K562 (cell line): ENCODE results near the gene FXN. TPM values are rescaled to one million over a fixed set of nuclear protein-coding genes. Genes with fewer than 3 reads are reported as not detected.

Source experiments
- ATAC-seq: fragments of 200-7000 bp; cut with Tn5 transposase; 3 replicates; pipeline ENCODE4 v1.9.1; 2020; ENCODE audit warnings: moderate library complexity
- BruUV-seq: library from RNA; stranded (reverse); fragments of 400-500 nt; replicated peaks from 2 replicates; lab custom pipeline; 2021; lab: Mats Ljungman, UMichigan
- CTCF ChIA-PET: fragments of 300-600 bp; formaldehyde crosslinking; extraction: SDS; loops from one replicate; lab custom pipeline; 2021; ENCODE audit warnings: low intra/inter-chr PET ratio; lab: Yijun Ruan, JAX
- POLR2A ChIA-PET: fragments of 300-600, 350-650 bp; sonication (Branson Sonifier 250); formaldehyde crosslinking; extraction: SDS; loops from one replicate; lab custom pipeline; 2021; ENCODE audit warnings: antibody characterized with exemption, inconsistent platforms; lab: Yijun Ruan, JAX
- DNase-seq, 4 experiments: peaks; one replicate each; pipeline versions ENCODE4 v3.0.0 to v3.0.0-alpha.2; 2011 to 2018; ENCODE audit warnings: low spot score in 3 of 4, mixed read lengths in 3 of 4; ENCODE audit errors: extremely low read depth in 1 of 4
- FAIRE-seq: peaks from 2 replicates; lab custom pipeline; 2011; peaks lifted over from hg19 to GRCh38; lab: Jason Lieb, UNC
- H2AFZ ChIP-seq: 2 replicates; pipeline ENCODE4 v1.6.0; 2011; ENCODE audit warnings: low read depth, low read length, control low read depth, inconsistent platforms
- H3K27ac ChIP-seq: fragments of 200-600 bp; 3 replicates; pipeline ENCODE4 v1.8.0; 2011; ENCODE audit warnings: low read depth, mild to moderate bottlenecking, control low read depth, inconsistent platforms, low read length, moderate library complexity, mixed read lengths; ENCODE audit errors: extremely low read depth
- H3K27me3 ChIP-seq, 2 experiments: fragments of 300-600 bp in 1 of 2; 2 replicates in 1 of 2; 3 replicates in 1 of 2; pipeline versions ENCODE4 v1.6.0 to v1.8.0; 2011; ENCODE audit warnings: inconsistent platforms in 2 of 2, low read length in 2 of 2, mild to moderate bottlenecking in 1 of 2, mixed read lengths in 1 of 2, moderate library complexity in 1 of 2; ENCODE audit not compliant: control insufficient read depth in 2 of 2, insufficient read depth in 2 of 2
- H3K36me3 ChIP-seq: fragments of 300-600 bp; 3 replicates; pipeline ENCODE4 v1.8.0; 2011; ENCODE audit warnings: mild to moderate bottlenecking, low read length, inconsistent platforms; ENCODE audit not compliant: control insufficient read depth, insufficient read depth
- H3K4me1 ChIP-seq, 2 experiments: fragments of 200-600 bp in 1 of 2; replicated peaks in 1 of 2; 2 replicates in 1 of 2; 3 replicates in 1 of 2; pipeline versions ENCODE4 v1.5.1 to v1.8.0; 2011; ENCODE audit warnings: inconsistent platforms in 2 of 2, low read length in 2 of 2, mild to moderate bottlenecking in 1 of 2, mixed read lengths in 1 of 2, moderate library complexity in 1 of 2; ENCODE audit not compliant: control insufficient read depth in 2 of 2, insufficient read depth in 2 of 2
- H3K4me2 ChIP-seq: 2 replicates; pipeline ENCODE4 v1.6.1; 2011; ENCODE audit warnings: low read length, control low read depth, inconsistent platforms, mixed read lengths; ENCODE audit not compliant: insufficient read depth
- H3K4me3 ChIP-seq: fragments of 200-600 bp; sonication (generic), shearing (Covaris generic); 2 replicates; pipeline ENCODE4 v1.5.1; 2016; ENCODE audit warnings: control low read depth, inconsistent platforms
- H3K79me2 ChIP-seq: fragments of 200-600 bp; 3 replicates; pipeline ENCODE4 v1.8.0; 2011; ENCODE audit warnings: low read length, inconsistent platforms; ENCODE audit not compliant: control insufficient read depth, insufficient read depth
- H3K9ac ChIP-seq, 2 experiments: 2 replicates each; pipeline versions ENCODE4 v1.6.0 to v1.6.1; 2011; ENCODE audit warnings: low read depth in 2 of 2, low read length in 2 of 2, control low read depth in 1 of 2, inconsistent platforms in 1 of 2, mild to moderate bottlenecking in 1 of 2, mixed read lengths in 1 of 2; ENCODE audit not compliant: insufficient read depth in 1 of 2
- H3K9me1 ChIP-seq: one replicate; pipeline ENCODE4 v1.6.0; 2011; ENCODE audit warnings: inconsistent platforms, mild to moderate bottlenecking, low read length, moderate library complexity; ENCODE audit not compliant: control insufficient read depth, insufficient read depth
- H3K9me3 ChIP-seq: replicated peaks from 2 replicates; pipeline ENCODE4 v1.5.1; 2011; ENCODE audit warnings: low read depth, low read length, inconsistent platforms; ENCODE audit not compliant: control insufficient read depth, insufficient read depth
- H4K20me1 ChIP-seq: replicated peaks from 2 replicates; pipeline ENCODE4 v1.6.1; 2011; ENCODE audit warnings: low read length, inconsistent platforms, mixed read lengths; ENCODE audit not compliant: control insufficient read depth, insufficient read depth
- BHLHE40 ChIP-seq: IDR thresholded peaks from 2 replicates; pipeline ENCODE4 v1.6.1; 2011; ENCODE audit warnings: low read length, improper control_type of control experiment
- RBFOX2 ChIP-seq: fragments of 200-400 bp; formaldehyde crosslinking; IDR thresholded peaks from 2 replicates; pipeline ENCODE4 v1.6.1; 2017; ENCODE audit warnings: low read depth, mild to moderate bottlenecking, low read length, moderate library complexity
- YY1 ChIP-seq, 3 experiments: IDR thresholded peaks; 2 replicates each; pipeline ENCODE4 v1.6.1; 2011; ENCODE audit warnings: low read length in 2 of 3, mild to moderate bottlenecking in 2 of 3, moderate library complexity in 2 of 3, borderline replicate concordance in 1 of 3, control low read depth in 1 of 3, low read depth in 1 of 3; ENCODE audit not compliant: insufficient read depth in 3 of 3, insufficient replicate concordance in 2 of 3, control insufficient read depth in 1 of 3, insufficient read length in 1 of 3; ENCODE audit errors: extremely low read depth in 1 of 3
- ZFP36 ChIP-seq: fragments of 150-350 bp; IDR thresholded peaks from 2 replicates; pipeline ENCODE4 v1.6.1; 2018; ENCODE audit warnings: low read length, low read depth; ENCODE audit not compliant: partially characterized antibody
- ZNF197 ChIP-seq: fragments of 200-800 bp; sonication (Bioruptor generic); IDR thresholded peaks from 2 replicates; pipeline ENCODE4 v1.6.1; 2016; ENCODE audit warnings: low read depth, missing genetic modification characterization, missing compliant biosample characterization
- WGBS: fragments of 100-300 bp; shearing (Covaris generic); methylation state at CpG from one replicate; pipeline ENCODE4 v1.1.6; 2016; ENCODE audit warnings: low coverage, mixed read lengths; ENCODE audit not compliant: insufficient coverage; ENCODE audit errors: missing lambda C conversion rate; 5-methylcytosine and 5-hydroxymethylcytosine counted together
- in situ Hi-C: fragments of 300-500 bp; cut with MboI; formaldehyde crosslinking; loops from 4 replicates; pipeline ENCODE4 v1.15.0; 2018; ENCODE audit warnings: inconsistent platforms, mixed read lengths
- intact Hi-C: fragments of 100-400 bp; cut with micrococcal nuclease; formaldehyde crosslinking; loops from 2 replicates; pipeline ENCODE4 v1.14.2; 2022
- polyA plus RNA-seq, 8 experiments: library from polyadenylated mRNA; depleted of rRNA in 4 of 8; stranded (reverse) in 5 of 8; unstranded in 3 of 8; fragments of >200 nt; fragmentation: Nextera tagmentation in 2 of 8; fragmentation: Illumina TruSeq in 1 of 8; extraction: Ambion mirVana in 2 of 8; extraction: Trizol in 1 of 8; gene quantifications; 2 replicates each; pipeline versions ENCODE4 v1.2.1 to v1.2.3, GENCODE V29; 2011 to 2014; ENCODE audit warnings: inconsistent platforms in 1 of 8, missing spikeins in 1 of 8
- total RNA-seq, 7 experiments: library from RNA; depleted of rRNA in 6 of 7; stranded (reverse); fragments of >200 nt in 6 of 7; fragmentation: Illumina TruSeq in 2 of 7; extraction: Trizol in 2 of 7; gene quantifications; 2 replicates each; pipeline versions ENCODE4 v1.2.1 to v1.2.3, GENCODE V29; 2011 to 2021; ENCODE audit warnings: low replicate concordance in 1 of 7
- TF ChIP-seq, protein P1 (sequence below), 2 experiments: fragments of 450-650 bp in 1 of 2; IDR thresholded peaks; 2 replicates each; pipeline ENCODE4 v1.6.1; 2011 to 2017; ENCODE audit warnings: low read depth in 2 of 2, antibody characterized with exemption in 1 of 2, borderline replicate concordance in 1 of 2, low read length in 1 of 2, mild to moderate bottlenecking in 1 of 2, mixed read lengths in 1 of 2; ENCODE audit not compliant: control insufficient read depth in 1 of 2
- TF ChIP-seq, protein P2 (sequence below): fragments of 450-650 bp; IDR thresholded peaks from 2 replicates; pipeline ENCODE4 v1.6.1; 2016; ENCODE audit warnings: borderline replicate concordance
- TF ChIP-seq, protein P3 (sequence below): sonication (generic); formaldehyde crosslinking; IDR thresholded peaks from 2 replicates; pipeline ENCODE4 v1.8.0; 2022; ENCODE audit warnings: missing genetic modification reagents, mild to moderate bottlenecking, moderate library complexity, borderline replicate concordance

Gene FXN
- total and polyA plus RNA-seq, 9 of the 15 experiments (the other 6 are each of a cell fraction or from before 2014, with no cell fraction given): 7.6 to 51.5 (median 30.3) TPM

DNA sequence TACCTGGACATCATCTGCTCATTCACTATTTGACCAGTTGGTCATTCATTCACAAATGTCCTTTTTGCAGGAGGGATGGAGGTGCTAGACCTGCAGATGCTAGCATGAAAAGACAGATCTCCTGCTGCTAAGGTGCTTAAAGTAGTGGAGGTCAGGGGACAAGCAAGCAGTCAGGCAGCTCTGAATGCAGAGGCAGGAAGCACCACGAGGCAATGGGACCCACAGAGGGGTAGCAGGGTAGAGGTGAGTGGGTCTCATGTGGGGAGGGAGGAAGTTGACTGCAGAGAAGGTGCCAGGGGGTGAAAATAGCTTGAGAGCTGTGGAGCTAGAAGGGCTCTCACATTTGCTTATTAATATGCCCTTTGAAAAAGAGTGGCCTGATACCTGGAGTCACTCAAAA is 25.2 kb downstream of the FXN start (continued):
- TF ChIP-seq, protein P1, sequence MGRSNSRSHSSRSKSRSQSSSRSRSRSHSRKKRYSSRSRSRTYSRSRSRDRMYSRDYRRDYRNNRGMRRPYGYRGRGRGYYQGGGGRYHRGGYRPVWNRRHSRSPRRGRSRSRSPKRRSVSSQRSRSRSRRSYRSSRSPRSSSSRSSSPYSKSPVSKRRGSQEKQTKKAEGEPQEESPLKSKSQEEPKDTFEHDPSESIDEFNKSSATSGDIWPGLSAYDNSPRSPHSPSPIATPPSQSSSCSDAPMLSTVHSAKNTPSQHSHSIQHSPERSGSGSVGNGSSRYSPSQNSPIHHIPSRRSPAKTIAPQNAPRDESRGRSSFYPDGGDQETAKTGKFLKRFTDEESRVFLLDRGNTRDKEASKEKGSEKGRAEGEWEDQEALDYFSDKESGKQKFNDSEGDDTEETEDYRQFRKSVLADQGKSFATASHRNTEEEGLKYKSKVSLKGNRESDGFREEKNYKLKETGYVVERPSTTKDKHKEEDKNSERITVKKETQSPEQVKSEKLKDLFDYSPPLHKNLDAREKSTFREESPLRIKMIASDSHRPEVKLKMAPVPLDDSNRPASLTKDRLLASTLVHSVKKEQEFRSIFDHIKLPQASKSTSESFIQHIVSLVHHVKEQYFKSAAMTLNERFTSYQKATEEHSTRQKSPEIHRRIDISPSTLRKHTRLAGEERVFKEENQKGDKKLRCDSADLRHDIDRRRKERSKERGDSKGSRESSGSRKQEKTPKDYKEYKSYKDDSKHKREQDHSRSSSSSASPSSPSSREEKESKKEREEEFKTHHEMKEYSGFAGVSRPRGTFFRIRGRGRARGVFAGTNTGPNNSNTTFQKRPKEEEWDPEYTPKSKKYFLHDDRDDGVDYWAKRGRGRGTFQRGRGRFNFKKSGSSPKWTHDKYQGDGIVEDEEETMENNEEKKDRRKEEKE (IDR thresholded peaks at IDR 0.05; ENCODE audit: borderline replicate concordance in 1 of 2, control insufficient read depth in 1 of 2, low read depth in 2 of 2, low read length in 1 of 2): no peak
- TF ChIP-seq, protein P2, sequence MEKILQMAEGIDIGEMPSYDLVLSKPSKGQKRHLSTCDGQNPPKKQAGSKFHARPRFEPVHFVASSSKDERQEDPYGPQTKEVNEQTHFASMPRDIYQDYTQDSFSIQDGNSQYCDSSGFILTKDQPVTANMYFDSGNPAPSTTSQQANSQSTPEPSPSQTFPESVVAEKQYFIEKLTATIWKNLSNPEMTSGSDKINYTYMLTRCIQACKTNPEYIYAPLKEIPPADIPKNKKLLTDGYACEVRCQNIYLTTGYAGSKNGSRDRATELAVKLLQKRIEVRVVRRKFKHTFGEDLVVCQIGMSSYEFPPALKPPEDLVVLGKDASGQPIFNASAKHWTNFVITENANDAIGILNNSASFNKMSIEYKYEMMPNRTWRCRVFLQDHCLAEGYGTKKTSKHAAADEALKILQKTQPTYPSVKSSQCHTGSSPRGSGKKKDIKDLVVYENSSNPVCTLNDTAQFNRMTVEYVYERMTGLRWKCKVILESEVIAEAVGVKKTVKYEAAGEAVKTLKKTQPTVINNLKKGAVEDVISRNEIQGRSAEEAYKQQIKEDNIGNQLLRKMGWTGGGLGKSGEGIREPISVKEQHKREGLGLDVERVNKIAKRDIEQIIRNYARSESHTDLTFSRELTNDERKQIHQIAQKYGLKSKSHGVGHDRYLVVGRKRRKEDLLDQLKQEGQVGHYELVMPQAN: no peak
- TF ChIP-seq, all 486 proteins: peak for 0

DNA sequence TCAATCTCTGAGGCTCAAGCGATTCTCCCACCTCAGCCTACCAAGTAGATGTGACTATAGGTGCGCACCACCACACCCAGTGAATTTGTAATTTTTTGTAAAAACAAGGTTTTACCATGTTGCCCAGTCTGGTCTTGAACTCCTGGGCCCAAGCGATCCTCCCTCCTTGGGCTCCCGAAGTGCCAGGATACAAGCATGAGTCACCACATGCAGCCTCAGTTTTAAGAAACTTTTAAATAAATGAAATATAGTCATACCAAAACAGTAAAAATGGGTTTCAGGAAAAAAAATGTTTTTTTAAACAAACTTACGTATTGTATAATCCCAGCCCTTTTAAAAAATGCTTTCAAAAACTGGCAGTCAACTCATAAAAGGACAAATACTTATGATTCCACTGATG is 26.6 kb downstream of the FXN start:
- ATAC-seq (no peak), DNase-seq (no peak), FAIRE-seq (no peak)
- no peak overlapping the region for H3K4me3 ChIP-seq
- no peaks in the 10 kb centered on the region for H3K79me2 ChIP-seq
- no TSS peak for BruUV-seq
- H3K9ac ChIP-seq: no peak overlapping the region
- intact Hi-C loops: no loop called here
- H3K4me1 ChIP-seq: no peaks in the 10 kb centered on the region; a peak in 1 of 5 replicates
- 100% methylated on average over 5 of the region's 5 CpGs for WGBS
- no peaks in the 10 kb centered on the region for H3K9me3 ChIP-seq
- CTCF ChIA-PET: no interaction called here
- no peak overlapping the region for H3K27ac ChIP-seq
- H2AFZ ChIP-seq: no peak overlapping the region
- H3K9me1 ChIP-seq: no peaks in the 10 kb centered on the region
- in situ Hi-C loops: loop anchor here (25.0 kb wide), 1 partner anchor 475 kb away; no protein-coding TSS in a partner anchor
- H3K36me3 ChIP-seq: peaks cover 61% of the 10 kb centered on the region; the same call in 2 of the 3 replicates
- no peaks in the 10 kb centered on the region for H4K20me1 ChIP-seq
- POLR2A ChIA-PET: no interaction called here
- no peaks in the 10 kb centered on the region for H3K27me3 ChIP-seq
- no peak overlapping the region for H3K4me2 ChIP-seq
- TF ChIP-seq, protein P3, sequence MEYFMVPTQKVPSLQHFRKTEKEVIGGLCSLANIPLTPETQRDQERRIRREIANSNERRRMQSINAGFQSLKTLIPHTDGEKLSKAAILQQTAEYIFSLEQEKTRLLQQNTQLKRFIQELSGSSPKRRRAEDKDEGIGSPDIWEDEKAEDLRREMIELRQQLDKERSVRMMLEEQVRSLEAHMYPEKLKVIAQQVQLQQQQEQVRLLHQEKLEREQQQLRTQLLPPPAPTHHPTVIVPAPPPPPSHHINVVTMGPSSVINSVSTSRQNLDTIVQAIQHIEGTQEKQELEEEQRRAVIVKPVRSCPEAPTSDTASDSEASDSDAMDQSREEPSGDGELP (CRISPR knock-in tag): no peak
- TF ChIP-seq BHLHE40 (no peak), YY1 (IDR thresholded peaks at IDR 0.05; ENCODE audit: borderline replicate concordance in 1 of 3, control insufficient read depth in 1 of 3, extremely low read depth in 1 of 3, insufficient read depth in 3 of 3, insufficient read length in 1 of 3, insufficient replicate concordance in 2 of 3, low read depth in 1 of 3, low read length in 2 of 3) (no peak), RBFOX2 (no peak), ZNF197 (CRISPR knock-in tag) (no peak), ZFP36 (no peak)
